Activated CD8-positive, alpha-beta memory T cell treated with anti-CD3 and anti-CD28 coated beads, Interleukin-2, amount 10 ng/mL, durations not matched to agents 7 days and 5 days (primary cell): ENCODE results near the gene INPPL1. TPM values are rescaled to one million over a fixed set of nuclear protein-coding genes. Genes with fewer than 3 reads are reported as not detected.
"Not testable (repeated sequence)": the region's sequence is repeated elsewhere in the genome, so short reads cannot be mapped to it uniquely, and the experiment has no call there.

Source experiments
- ATAC-seq: fragments of 150-1000 bp; cut with Tn5 transposase; one replicate; pipeline ENCODE4 v1.10.0; 2021; ENCODE audit warnings: moderate library complexity
- CTCF ChIA-PET: fragments of 350-600 bp; sonication (Branson Sonifier 250); formaldehyde crosslinking; loops from one replicate; lab custom pipeline; 2021; ENCODE audit warnings: antibody characterized with exemption; lab: Charles Lee
- DNase-seq: peaks from one replicate; pipeline ENCODE4 v3.0.0-alpha.2; 2020
- H3K27ac Mint-ChIP-seq: one replicate; pipeline ENCODE4 v1.8.0; 2021; ENCODE audit warnings: mild to moderate bottlenecking, mixed read lengths
- H3K27me3 Mint-ChIP-seq: one replicate; pipeline ENCODE4 v1.8.0; 2021; ENCODE audit warnings: mixed read lengths
- H3K36me3 Mint-ChIP-seq: one replicate; pipeline ENCODE4 v1.8.0; 2021; ENCODE audit warnings: mild to moderate bottlenecking, mixed read lengths
- H3K4me1 Mint-ChIP-seq: one replicate; pipeline ENCODE4 v1.8.0; 2021; ENCODE audit warnings: mixed read lengths
- H3K4me3 Mint-ChIP-seq: one replicate; pipeline ENCODE4 v1.8.0; 2021; ENCODE audit warnings: mild to moderate bottlenecking, moderate library complexity, mixed read lengths
- H3K9me3 Mint-ChIP-seq: one replicate; pipeline ENCODE4 v1.8.0; 2022; ENCODE audit warnings: low read depth, mixed read lengths
- total RNA-seq, 2 experiments: library from RNA; stranded (reverse); gene quantifications; one replicate each; pipeline ENCODE4 v1.2.3, GENCODE V29; 2021

Gene INPPL1
- total RNA-seq, 2 experiments from 2014 or later = 152 to 157 TPM

- CTCF ChIA-PET = interaction anchor here (0.7 to 1.4 kb wide), 4 partner anchors 13 to 274 kb away, joined by 3 to 5 read pairs (median 4); no protein-coding TSS in a partner anchor
- ATAC-seq (no peak), DNase-seq (no peak)
- Mint-ChIP-seq H3K27ac (no peak overlapping the region), H3K36me3 (no peaks in the 10 kb centered on the region), H3K4me1 (peaks cover 10% of the 10 kb centered on the region), H3K27me3 (peaks cover 42% of the 10 kb centered on the region), H3K4me3 (no peak overlapping the region), H3K9me3 (no peaks in the 10 kb centered on the region)
Measured at GRCh38 chr11:72245263-72245816, 20.8 kb downstream of the INPPL1 start.

DNA sequence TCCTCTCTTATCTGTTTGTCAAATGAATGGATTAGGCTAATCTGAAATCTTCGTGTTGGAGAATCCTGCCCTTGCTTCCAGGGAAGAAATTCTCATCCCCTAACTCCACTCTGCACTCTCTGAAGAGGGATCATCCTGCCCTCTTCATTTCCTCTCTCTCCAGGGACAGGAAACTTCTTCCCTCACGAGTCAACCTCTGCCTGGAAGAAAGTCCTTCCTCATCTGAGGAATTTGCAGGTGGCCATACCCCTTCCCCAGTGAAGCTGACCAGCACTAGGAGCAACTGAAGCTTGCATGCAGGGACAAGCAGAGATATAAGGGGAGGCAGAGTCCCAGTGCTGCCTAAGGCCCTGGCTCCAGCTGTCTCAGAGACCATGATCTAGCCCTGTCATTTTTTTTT is 23.0 kb downstream of the INPPL1 start:
- H3K4me3 Mint-ChIP-seq = no peak overlapping the region
- H3K27me3 Mint-ChIP-seq = peaks cover 19% of the 10 kb centered on the region
- no peak for ATAC-seq
- H3K9me3 Mint-ChIP-seq = no peaks in the 10 kb centered on the region
- peaks cover 6% of the 10 kb centered on the region for H3K4me1 Mint-ChIP-seq
- no peak for DNase-seq
- CTCF ChIA-PET = no interaction called here
- no peaks in the 10 kb centered on the region for H3K36me3 Mint-ChIP-seq
- H3K27ac Mint-ChIP-seq = no peak overlapping the region

GRCh38 chr11:72249961-72250360 is 25.4 kb downstream of the INPPL1 start:
- ATAC-seq (no peak), DNase-seq (no peak)
- no peaks in the 10 kb centered on the region for H3K36me3 Mint-ChIP-seq
- CTCF ChIA-PET = no interaction called here
- no peak overlapping the region for H3K4me3 Mint-ChIP-seq
- no peaks in the 10 kb centered on the region for H3K9me3 Mint-ChIP-seq
- H3K27ac Mint-ChIP-seq = no peak overlapping the region
- peaks cover 19% of the 10 kb centered on the region for H3K27me3 Mint-ChIP-seq
- no peaks in the 10 kb centered on the region for H3K4me1 Mint-ChIP-seq

DNA sequence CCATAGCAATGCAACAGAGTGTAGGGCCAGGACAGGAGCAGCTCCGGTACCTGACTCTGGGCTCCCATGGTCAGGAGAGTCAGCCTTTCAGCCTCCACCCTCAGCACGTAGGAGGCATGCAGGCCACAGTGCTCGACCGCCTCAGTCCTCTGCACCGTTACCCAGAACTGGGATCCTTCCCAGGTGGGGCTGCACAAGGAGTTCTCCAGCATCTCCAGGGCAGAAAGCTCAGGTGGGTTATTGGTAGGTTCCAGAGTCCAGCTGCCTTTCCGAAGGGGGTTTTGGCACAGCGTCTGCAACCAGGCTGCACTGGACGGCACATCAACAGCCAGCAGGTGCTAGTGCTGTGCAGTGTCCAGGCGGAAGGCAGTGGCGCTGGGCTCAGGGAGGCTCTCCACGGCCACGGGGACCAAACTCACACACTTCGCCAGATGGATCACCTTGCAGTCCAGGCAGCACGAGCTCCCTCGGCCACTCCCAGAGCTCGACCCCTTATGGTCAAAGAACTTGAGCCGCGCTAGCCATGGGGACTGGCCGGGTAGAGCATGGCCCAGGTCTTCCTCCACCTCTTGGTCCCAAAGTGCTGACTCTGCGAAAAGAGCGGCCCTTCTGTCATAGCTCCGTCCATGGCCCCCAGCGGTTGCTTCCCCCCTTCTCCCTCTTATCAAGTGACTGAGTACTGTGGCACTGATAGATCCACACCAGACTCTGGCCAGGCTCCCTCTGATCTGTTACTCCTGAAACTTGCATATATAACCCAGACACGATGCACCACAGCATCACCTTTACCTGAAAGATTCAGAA is 26.3 kb downstream of the INPPL1 start:
- H3K36me3 Mint-ChIP-seq = no peaks in the 10 kb centered on the region
- CTCF ChIA-PET = no interaction called here

DNA sequence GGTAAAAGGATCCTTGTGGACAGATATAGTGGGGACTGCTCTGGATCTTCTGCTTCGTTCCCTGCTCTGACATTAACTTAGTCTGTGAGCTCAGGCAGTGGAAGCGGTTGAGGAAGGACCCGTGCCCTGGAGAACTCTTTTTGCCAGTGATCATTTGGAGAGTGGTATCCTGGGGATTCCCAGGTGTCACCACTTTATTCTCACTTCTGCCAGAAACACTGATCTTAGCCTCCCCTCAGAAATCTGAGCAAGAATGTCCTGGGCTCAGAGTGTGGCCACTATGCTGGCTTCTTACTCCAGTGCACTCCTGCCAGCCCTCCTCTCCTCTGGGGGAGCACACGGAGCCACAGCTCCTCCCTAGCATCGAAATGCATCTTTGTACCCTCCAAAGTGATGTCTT is 27.0 kb downstream of the INPPL1 start:
- CTCF ChIA-PET = no interaction called here
- H3K27me3 Mint-ChIP-seq = peaks cover 27% of the 10 kb centered on the region
- no peak overlapping the region for H3K27ac Mint-ChIP-seq
- no peak overlapping the region for H3K4me3 Mint-ChIP-seq
- no peak for ATAC-seq
- H3K9me3 Mint-ChIP-seq = no peaks in the 10 kb centered on the region
- no peaks in the 10 kb centered on the region for H3K4me1 Mint-ChIP-seq
- H3K36me3 Mint-ChIP-seq = no peaks in the 10 kb centered on the region
- no peak for DNase-seq

More for the DNA sequence above, 26.3 kb downstream of the INPPL1 start:
- no peaks in the 10 kb centered on the region for H3K4me1 Mint-ChIP-seq
- peak; percentile 39 for DNase-seq
- no peaks in the 10 kb centered on the region for H3K9me3 Mint-ChIP-seq
- H3K27me3 Mint-ChIP-seq = peaks cover 24% of the 10 kb centered on the region
- no peak for ATAC-seq
- no peak overlapping the region for H3K27ac Mint-ChIP-seq
- no peak overlapping the region for H3K4me3 Mint-ChIP-seq

- no peaks in the 10 kb centered on the region for H3K36me3 Mint-ChIP-seq
- ATAC-seq (no peak), DNase-seq (no peak)
- no peaks in the 10 kb centered on the region for H3K9me3 Mint-ChIP-seq
- CTCF ChIA-PET = no interaction called here
- H3K27ac Mint-ChIP-seq = no peak overlapping the region
- no peaks in the 10 kb centered on the region for H3K4me1 Mint-ChIP-seq
- H3K4me3 Mint-ChIP-seq = no peak overlapping the region
- peaks cover 28% of the 10 kb centered on the region for H3K27me3 Mint-ChIP-seq
Measured at GRCh38 chr11:72253392-72253791, 28.8 kb downstream of the INPPL1 start.

- CTCF ChIA-PET = interaction anchor here (1.1 to 1.3 kb wide), 2 partner anchors 13 to 176 kb away, joined by 3 to 5 read pairs; no protein-coding TSS in a partner anchor
- no peak for ATAC-seq
- H3K9me3 Mint-ChIP-seq = no peaks in the 10 kb centered on the region
- no peaks in the 10 kb centered on the region for H3K36me3 Mint-ChIP-seq
- DNase-seq = no peak
- H3K27me3 Mint-ChIP-seq = peaks cover 29% of the 10 kb centered on the region
- no peaks in the 10 kb centered on the region for H3K4me1 Mint-ChIP-seq
- no peak overlapping the region for H3K4me3 Mint-ChIP-seq
- H3K27ac Mint-ChIP-seq = no peak overlapping the region
Measured at GRCh38 chr11:72254299-72254993, 29.9 kb downstream of the INPPL1 start.

- Mint-ChIP-seq H3K4me3 (no peak overlapping the region), H3K27me3 (peaks cover 38% of the 10 kb centered on the region), H3K4me1 (peaks cover 2% of the 10 kb centered on the region), H3K9me3 (no peaks in the 10 kb centered on the region), H3K27ac (no peak overlapping the region), H3K36me3 (no peaks in the 10 kb centered on the region)
- DNase-seq (no peak), ATAC-seq (no peak)
- CTCF ChIA-PET = no interaction called here
Measured at GRCh38 chr11:72257570-72257969, 33.0 kb downstream of the INPPL1 start.

DNA sequence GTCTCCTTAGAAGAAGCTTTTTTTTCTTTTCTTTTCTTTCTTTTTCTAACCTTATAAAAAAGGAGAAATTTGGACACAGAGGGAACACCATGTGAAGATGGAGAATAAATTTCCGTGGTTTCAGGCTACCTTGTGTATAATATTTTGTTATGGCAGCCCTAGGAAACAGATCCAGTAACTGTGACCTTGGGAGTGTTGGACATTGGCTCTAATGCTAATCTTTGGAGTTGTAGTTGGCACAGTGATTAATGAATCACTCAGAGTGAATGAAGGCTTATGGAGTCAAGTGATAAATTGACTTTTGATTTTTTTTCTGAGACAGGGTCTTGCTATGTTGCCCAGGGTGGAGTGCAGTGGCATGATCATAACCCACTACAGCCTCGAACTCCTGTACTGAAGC is 34.9 kb downstream of the INPPL1 start:
- no peak overlapping the region for H3K27ac Mint-ChIP-seq

GRCh38 chr11:72260574-72260973 is 36.0 kb downstream of the INPPL1 start:
- Mint-ChIP-seq H3K27me3 (peaks cover 32% of the 10 kb centered on the region), H3K4me1 (peaks cover 13% of the 10 kb centered on the region), H3K4me3 (no peak overlapping the region), H3K27ac (no peak overlapping the region), H3K36me3 (no peaks in the 10 kb centered on the region), H3K9me3 (no peaks in the 10 kb centered on the region)
- DNase-seq = no peak
- CTCF ChIA-PET = no interaction called here
- no peak for ATAC-seq

More for the DNA sequence above, 34.9 kb downstream of the INPPL1 start:
- H3K4me1 Mint-ChIP-seq = peaks cover 13% of the 10 kb centered on the region
- no peaks in the 10 kb centered on the region for H3K36me3 Mint-ChIP-seq
- no peaks in the 10 kb centered on the region for H3K9me3 Mint-ChIP-seq
- H3K27me3 Mint-ChIP-seq = peaks cover 36% of the 10 kb centered on the region
- DNase-seq (no peak), ATAC-seq (no peak)
- no peak overlapping the region for H3K4me3 Mint-ChIP-seq
- CTCF ChIA-PET = no interaction called here

DNA sequence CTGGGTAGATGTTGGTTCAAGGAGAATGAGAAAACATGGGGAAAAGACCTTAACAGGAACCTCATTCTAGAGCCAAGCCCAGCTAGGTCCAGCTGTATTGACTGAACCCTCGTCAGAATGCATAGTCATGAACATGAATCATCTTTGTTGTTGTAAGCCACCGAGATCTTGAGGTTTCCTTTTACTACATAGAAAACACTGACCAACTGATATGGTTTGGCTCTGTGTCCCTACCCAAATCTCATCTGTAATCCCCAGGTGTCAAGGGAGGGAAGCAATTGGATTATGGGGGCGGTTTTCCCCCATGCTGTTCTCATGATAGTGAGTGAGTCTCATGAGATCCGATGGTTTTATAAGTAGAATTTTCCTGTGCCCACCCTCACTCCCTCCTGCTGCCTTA is 38.8 kb downstream of the INPPL1 start:
- H3K4me1 Mint-ChIP-seq = peaks cover 16% of the 10 kb centered on the region
- H3K4me3 Mint-ChIP-seq = no peak overlapping the region
- DNase-seq = no peak
- ATAC-seq = no peak
- peaks cover 27% of the 10 kb centered on the region for H3K27me3 Mint-ChIP-seq
- CTCF ChIA-PET = no interaction called here
- H3K36me3 Mint-ChIP-seq = no peaks in the 10 kb centered on the region
- H3K9me3 Mint-ChIP-seq = no peaks in the 10 kb centered on the region
- H3K27ac Mint-ChIP-seq = no peak overlapping the region

DNA sequence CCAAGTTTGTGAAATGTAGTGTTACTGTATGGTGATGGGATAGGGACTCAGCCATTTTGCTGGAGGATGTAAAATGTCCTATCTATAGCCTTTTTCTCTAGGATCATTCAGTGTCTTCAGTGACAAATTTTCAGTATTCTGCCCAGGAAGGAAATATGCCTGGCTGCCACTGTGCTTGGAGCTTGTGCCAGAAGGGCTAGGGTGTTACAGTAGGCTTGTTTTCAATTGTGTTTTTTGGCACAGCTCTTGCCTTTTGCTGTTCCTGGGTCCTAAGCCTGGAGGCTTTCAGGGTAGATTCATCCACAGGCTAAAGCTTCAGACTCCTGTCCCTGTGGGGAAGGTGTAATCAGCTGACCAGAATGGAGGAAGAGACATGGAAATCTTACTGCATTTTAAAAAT is 41.4 kb downstream of the INPPL1 start:
- Mint-ChIP-seq H3K9me3 (no peaks in the 10 kb centered on the region), H3K4me3 (no peak overlapping the region), H3K4me1 (peaks cover 29% of the 10 kb centered on the region), H3K27me3 (peaks cover 17% of the 10 kb centered on the region), H3K27ac (no peak overlapping the region), H3K36me3 (no peaks in the 10 kb centered on the region)
- CTCF ChIA-PET = interaction anchor here (0.5 to 1.3 kb wide), 3 partner anchors 43 to 165 kb away, joined by 3 to 4 read pairs (median 3); no protein-coding TSS in a partner anchor
- no peak for DNase-seq
- no peak for ATAC-seq

DNA sequence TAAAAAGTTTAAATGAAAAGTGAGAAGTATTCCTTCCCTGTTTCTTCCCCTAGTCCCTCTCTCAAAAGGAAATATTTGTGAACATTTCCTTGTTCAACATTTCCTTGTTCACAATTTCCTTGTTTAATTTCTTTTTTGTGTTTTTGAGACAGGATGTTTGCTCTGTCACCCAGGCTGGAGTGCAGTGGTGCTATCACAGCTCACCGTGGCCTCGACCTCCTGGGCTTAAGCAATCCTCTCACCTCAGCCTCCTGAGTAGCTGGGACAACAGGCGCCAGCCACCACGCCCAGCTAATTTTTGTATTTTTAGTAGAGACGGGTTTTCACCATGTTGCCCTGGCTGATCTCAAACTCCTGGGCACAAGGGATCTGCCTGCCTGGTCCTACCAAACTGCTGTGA is 42.4 kb downstream of the INPPL1 start:
- H3K4me3 Mint-ChIP-seq, H3K9me3 Mint-ChIP-seq, DNase-seq, H3K36me3 Mint-ChIP-seq, H3K27ac Mint-ChIP-seq, ATAC-seq: not testable (repeated sequence)
- Mint-ChIP-seq H3K4me1 (peaks cover 29% of the 10 kb centered on the region), H3K27me3 (peaks cover 17% of the 10 kb centered on the region)
- CTCF ChIA-PET = interaction anchor here (0.8 to 1.5 kb wide), 6 partner anchors 12 to 319 kb away, joined by 3 to 4 read pairs (median 3); no protein-coding TSS in a partner anchor
